Testis (tissue), 2 donors: Measurements from ENCODE around the gene SLC17A3.

Source experiments
- POLR2A ChIP-seq: fragments of 450-650 bp; IDR thresholded peaks from one replicate; pipeline ENCODE4 v1.6.1; 2017; ENCODE audit warnings: antibody characterized with exemption, mild to moderate bottlenecking, moderate library complexity
- TF ChIP-seq, protein P1 (sequence below), 3 experiments: fragments of 450-650 bp in 2 of 3; fragments of 200-600 bp in 1 of 3; sonication (generic) in 1 of 3; IDR thresholded peaks; one replicate each; pipeline ENCODE4 v1.5.1; 2016 to 2019; ENCODE audit warnings: antibody characterized with exemption in 3 of 3, mild to moderate bottlenecking in 2 of 3, moderate library complexity in 1 of 3

DNA sequence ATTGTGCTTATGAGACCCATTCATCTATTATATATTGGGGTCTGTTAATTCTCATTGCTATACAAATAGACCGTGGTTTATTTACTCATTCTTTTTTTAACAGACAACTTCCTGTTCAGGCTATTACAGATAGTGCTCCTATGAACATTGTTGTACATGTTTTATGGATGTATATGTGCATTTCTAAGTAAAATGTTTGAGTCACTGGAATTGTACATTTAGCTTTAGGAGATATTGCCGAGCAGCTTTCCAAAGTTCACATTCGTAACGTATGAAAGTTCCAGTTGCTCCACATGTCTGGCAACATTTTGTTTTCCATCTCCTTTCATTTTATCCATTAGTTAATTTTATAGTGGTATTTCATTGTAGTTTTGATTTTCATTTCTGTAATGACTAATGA lies 37.3 kb upstream of the SLC17A3 start:
- TF ChIP-seq POLR2A, result no peak
- TF ChIP-seq, protein P1, sequence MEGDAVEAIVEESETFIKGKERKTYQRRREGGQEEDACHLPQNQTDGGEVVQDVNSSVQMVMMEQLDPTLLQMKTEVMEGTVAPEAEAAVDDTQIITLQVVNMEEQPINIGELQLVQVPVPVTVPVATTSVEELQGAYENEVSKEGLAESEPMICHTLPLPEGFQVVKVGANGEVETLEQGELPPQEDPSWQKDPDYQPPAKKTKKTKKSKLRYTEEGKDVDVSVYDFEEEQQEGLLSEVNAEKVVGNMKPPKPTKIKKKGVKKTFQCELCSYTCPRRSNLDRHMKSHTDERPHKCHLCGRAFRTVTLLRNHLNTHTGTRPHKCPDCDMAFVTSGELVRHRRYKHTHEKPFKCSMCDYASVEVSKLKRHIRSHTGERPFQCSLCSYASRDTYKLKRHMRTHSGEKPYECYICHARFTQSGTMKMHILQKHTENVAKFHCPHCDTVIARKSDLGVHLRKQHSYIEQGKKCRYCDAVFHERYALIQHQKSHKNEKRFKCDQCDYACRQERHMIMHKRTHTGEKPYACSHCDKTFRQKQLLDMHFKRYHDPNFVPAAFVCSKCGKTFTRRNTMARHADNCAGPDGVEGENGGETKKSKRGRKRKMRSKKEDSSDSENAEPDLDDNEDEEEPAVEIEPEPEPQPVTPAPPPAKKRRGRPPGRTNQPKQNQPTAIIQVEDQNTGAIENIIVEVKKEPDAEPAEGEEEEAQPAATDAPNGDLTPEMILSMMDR (IDR thresholded peaks at IDR 0.05), result no peak
